ENCODE measurements around the gene ITGB5. TPM values are rescaled to one million over a fixed set of nuclear protein-coding genes. Genes with fewer than 3 reads are reported as not detected.

ITGB5 gene
- total RNA-seq, 4 donors from 2014 or later, result 79.2 to 122 (median 110) TPM

DNA sequence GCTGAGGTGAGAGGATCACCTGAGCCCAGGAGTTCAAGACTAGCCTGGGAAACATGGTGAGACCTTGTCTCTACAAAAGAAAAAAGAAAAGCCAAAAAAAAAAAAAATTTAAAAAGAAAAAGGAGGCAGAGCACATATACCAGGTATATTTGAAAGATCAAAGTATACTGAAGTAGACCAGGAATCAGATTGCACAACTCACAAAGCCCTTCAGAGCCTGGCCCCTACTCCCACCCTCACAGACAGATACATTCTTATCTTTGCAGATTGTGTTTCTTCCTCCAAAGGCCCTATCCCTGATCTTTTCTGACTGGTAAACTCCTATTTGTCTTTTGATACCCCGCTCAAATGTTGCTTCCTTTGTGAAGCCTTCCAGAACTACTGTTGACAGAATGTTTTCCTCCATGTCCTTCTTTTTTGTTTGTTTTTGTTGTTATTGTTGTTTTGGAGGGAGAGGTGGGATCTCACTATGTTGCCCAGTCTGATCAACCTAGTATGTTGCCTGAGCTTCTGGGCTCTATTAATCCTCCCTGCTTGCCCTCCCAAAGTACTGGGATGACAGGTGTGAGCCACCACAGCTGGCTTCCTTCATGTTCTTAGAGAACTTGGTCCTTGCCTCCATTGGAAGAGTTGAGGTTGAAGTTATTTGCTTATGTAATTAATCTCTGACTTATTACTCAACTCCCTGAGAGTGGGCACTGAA lies 9.8 kb upstream of the ITGB5 start:
- Histone ChIP-seq H3K4me1 (no peaks in the 10 kb centered on the region), H3K9me3 (no peaks in the 10 kb centered on the region), H3K36me3 (no peaks in the 10 kb centered on the region), H3K4me3 (replicated peaks in 1 of 3) (no peak overlapping the region), H3K27me3 (no peaks in the 10 kb centered on the region), H3K27ac (no peak overlapping the region)
- intact Hi-C loops (cut with DNase I), result loop anchor here (10.0 kb wide), 1 partner anchor 332 kb away; no protein-coding TSS in a partner anchor
- TF ChIP-seq, protein P1, sequence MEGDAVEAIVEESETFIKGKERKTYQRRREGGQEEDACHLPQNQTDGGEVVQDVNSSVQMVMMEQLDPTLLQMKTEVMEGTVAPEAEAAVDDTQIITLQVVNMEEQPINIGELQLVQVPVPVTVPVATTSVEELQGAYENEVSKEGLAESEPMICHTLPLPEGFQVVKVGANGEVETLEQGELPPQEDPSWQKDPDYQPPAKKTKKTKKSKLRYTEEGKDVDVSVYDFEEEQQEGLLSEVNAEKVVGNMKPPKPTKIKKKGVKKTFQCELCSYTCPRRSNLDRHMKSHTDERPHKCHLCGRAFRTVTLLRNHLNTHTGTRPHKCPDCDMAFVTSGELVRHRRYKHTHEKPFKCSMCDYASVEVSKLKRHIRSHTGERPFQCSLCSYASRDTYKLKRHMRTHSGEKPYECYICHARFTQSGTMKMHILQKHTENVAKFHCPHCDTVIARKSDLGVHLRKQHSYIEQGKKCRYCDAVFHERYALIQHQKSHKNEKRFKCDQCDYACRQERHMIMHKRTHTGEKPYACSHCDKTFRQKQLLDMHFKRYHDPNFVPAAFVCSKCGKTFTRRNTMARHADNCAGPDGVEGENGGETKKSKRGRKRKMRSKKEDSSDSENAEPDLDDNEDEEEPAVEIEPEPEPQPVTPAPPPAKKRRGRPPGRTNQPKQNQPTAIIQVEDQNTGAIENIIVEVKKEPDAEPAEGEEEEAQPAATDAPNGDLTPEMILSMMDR (IDR thresholded peaks at IDR 0.05), result no peak
- TF ChIP-seq POLR2A (IDR thresholded peaks at IDR 0.05), result no peak
- 94 to 98% methylated on average over 1 of the region's 1 CpG for WGBS, 2 donors
- no peak for DNase-seq

- H3K4me3 ChIP-seq (replicated peaks in 1 of 3), result no peak overlapping the region
- WGBS, 2 donors, result 89 to 92% methylated on average over 6 to 7 of the region's 7 CpGs
- H3K4me1 ChIP-seq, result no peaks in the 10 kb centered on the region
- no peak overlapping the region for H3K27ac ChIP-seq
- H3K36me3 ChIP-seq, result no peaks in the 10 kb centered on the region
- no peaks in the 10 kb centered on the region for H3K27me3 ChIP-seq
- intact Hi-C loops (cut with DNase I), result loop anchor here (10.0 kb wide), 1 partner anchor 331 kb away; no protein-coding TSS in a partner anchor
- TF ChIP-seq, protein P1 (IDR thresholded peaks at IDR 0.05), result no peak
- TF ChIP-seq POLR2A (IDR thresholded peaks at IDR 0.05), result no peak
- no peak for DNase-seq
- H3K9me3 ChIP-seq, result no peaks in the 10 kb centered on the region
These were observed 8.6 kb upstream of the ITGB5 start for GRCh38 chr3:124895756-124896155.

- H3K27me3 ChIP-seq, result no peaks in the 10 kb centered on the region
- H3K27ac ChIP-seq, result no peak overlapping the region
- TF ChIP-seq POLR2A (IDR thresholded peaks at IDR 0.05), result no peak
- TF ChIP-seq, protein P1 (IDR thresholded peaks at IDR 0.05), result no peak
- WGBS, 2 donors, result 90 to 92% methylated on average over 2 of the region's 2 CpGs
- peaks cover 0 to 9% of the 10 kb centered on the region in 2 donors for H3K4me1 ChIP-seq
- H3K36me3 ChIP-seq, result no peaks in the 10 kb centered on the region
- no peaks in the 10 kb centered on the region for H3K9me3 ChIP-seq
- DNase-seq, result no peak
- H3K4me3 ChIP-seq (replicated peaks in 1 of 3), result no peak overlapping the region
- intact Hi-C loops (cut with DNase I), result loop anchor here (10.0 kb wide), 1 partner anchor 329 kb away; no protein-coding TSS in a partner anchor
These were observed 6.4 kb upstream of the ITGB5 start for GRCh38 chr3:124893526-124893925.

DNA sequence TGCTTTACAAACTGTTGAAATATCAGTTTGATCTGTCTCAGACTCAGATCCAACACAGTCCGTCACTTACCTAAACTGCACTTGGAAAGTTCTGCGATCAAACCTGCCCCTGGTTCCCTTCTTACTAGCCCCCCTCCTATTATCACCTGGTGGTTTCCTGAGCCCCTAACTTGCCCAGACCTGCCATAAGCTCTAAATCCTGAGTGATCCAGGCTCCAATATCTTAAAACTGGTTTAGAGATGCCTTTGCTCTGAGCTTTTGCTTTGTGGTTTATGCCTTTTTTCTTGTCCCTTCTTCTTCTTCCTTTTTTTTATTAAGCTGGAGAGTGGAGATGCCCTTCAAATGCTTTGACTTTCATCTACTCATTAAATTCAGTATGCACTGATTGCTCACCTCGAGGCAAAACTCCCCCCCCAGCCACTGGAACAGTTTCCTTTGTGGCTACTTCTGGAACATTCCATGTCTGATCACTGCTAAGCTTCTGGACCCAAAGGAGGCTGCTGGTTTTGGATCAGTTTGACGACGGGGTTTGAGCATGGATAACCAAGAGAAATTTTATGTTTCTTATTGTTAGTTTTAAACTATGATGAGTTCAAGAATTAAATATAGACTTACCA lies 3.5 kb upstream of the ITGB5 start:
- WGBS, 2 donors, result 87 to 90% methylated on average over 5 of the region's 5 CpGs
- no peak overlapping the region for H3K27ac ChIP-seq

More for the DNA sequence above, 3.5 kb upstream of the ITGB5 start:
- Histone ChIP-seq H3K4me3 (replicated peaks in 1 of 3) (no peak overlapping the region), H3K27me3 (no peaks in the 10 kb centered on the region), H3K4me1 (peaks cover 8 to 14% of the 10 kb centered on the region in 2 donors), H3K9me3 (no peaks in the 10 kb centered on the region), H3K36me3 (no peaks in the 10 kb centered on the region)
- intact Hi-C loops (cut with DNase I), result loop anchor here (10.0 kb wide), 1 partner anchor 326 kb away; no protein-coding TSS in a partner anchor
- DNase-seq, result no peak
- TF ChIP-seq POLR2A (IDR thresholded peaks at IDR 0.05), result no peak
- TF ChIP-seq, protein P1 (IDR thresholded peaks at IDR 0.05), result no peak
